Left kidney (tissue), 2 donors: ENCODE data around the gene METTL1. TPM values are rescaled to one million over a fixed set of nuclear protein-coding genes. Genes with fewer than 3 reads are reported as not detected.
A peak's percentile ranks its signal among the peaks of the same experiment; 100 is the strongest.

Experiments
- DNase-seq: peaks from one replicate; pipeline ENCODE4 v3.0.0-alpha.2; 2013
- polyA plus RNA-seq: library from polyadenylated mRNA; unstranded; fragments of 120-200 nt; gene quantifications from one replicate; pipeline ENCODE4 v1.2.1, GENCODE V29; 2013; ENCODE audit not compliant: insufficient read length

The METTL1 gene
- polyA plus RNA-seq, 1 donor = 35.6 TPM

- DNase-seq = no peak
Measured at GRCh38 chr12:57737467-57738460, 34.1 kb downstream of the METTL1 start.

GRCh38 chr12:57736741-57737466 lies 35.0 kb downstream of the METTL1 start:
- no peak for DNase-seq

GRCh38 chr12:57735952-57736740 lies 35.8 kb downstream of the METTL1 start:
- DNase-seq = no peak

GRCh38 chr12:57735198-57735855 lies 36.6 kb downstream of the METTL1 start:
- no peak for DNase-seq

GRCh38 chr12:57734591-57734990 lies 37.3 kb downstream of the METTL1 start:
- DNase-seq = no peak

GRCh38 chr12:57733928-57734327 lies 38.0 kb downstream of the METTL1 start:
- no peak for DNase-seq

- DNase-seq = no peak
Measured at GRCh38 chr12:57732726-57733593, 38.9 kb downstream of the METTL1 start.

GRCh38 chr12:57732270-57732669 lies 39.6 kb downstream of the METTL1 start:
- no peak for DNase-seq

GRCh38 chr12:57731411-57732080 lies 40.4 kb downstream of the METTL1 start:
- no peak for DNase-seq

- DNase-seq = no peak
Measured at GRCh38 chr12:57730336-57731067, 41.4 kb downstream of the METTL1 start.

GRCh38 chr12:57729321-57729844 lies 42.5 kb downstream of the METTL1 start:
- DNase-seq = no peak

- DNase-seq = no peak
Measured at GRCh38 chr12:57727758-57728395, 44.0 kb downstream of the METTL1 start.

GRCh38 chr12:57726884-57727757 lies 44.8 kb downstream of the METTL1 start:
- DNase-seq = peak; percentile 54

GRCh38 chr12:57726151-57726883 lies 45.6 kb downstream of the METTL1 start:
- no peak for DNase-seq

GRCh38 chr12:57725851-57726150 lies 46.1 kb downstream of the METTL1 start:
- DNase-seq = no peak

GRCh38 chr12:57724936-57725740 lies 46.8 kb downstream of the METTL1 start:
- no peak for DNase-seq
